Thyroid gland (tissue), 4 donors: ENCODE data around the gene TST. TPM values are rescaled to one million over a fixed set of nuclear protein-coding genes. Genes with fewer than 3 reads are reported as not detected.

Experiments used
- DNase-seq, 2 donors: peaks; one replicate each; pipeline ENCODE4 v3.0.0-alpha.2; 2019
- H3K27ac ChIP-seq, 3 donors: fragments of 200-600 bp; sonication (generic); 1 replicate in 2 of 3; 2 replicates in 1 of 3; pipeline ENCODE4 v1.5.1; 2016 to 2019; ENCODE audit warnings: mild to moderate bottlenecking in 1 of 3, moderate library complexity in 1 of 3
- H3K27me3 ChIP-seq: fragments of 200-600 bp; sonication (generic); one replicate; pipeline ENCODE4 v1.5.1; 2019
- H3K36me3 ChIP-seq, 2 donors: fragments of 200-600 bp; sonication (generic); one replicate each; pipeline ENCODE4 v1.5.1; 2016 to 2019
- H3K4me1 ChIP-seq, 2 donors: fragments of 200-600 bp; sonication (generic); one replicate each; pipeline ENCODE4 v1.5.1; 2017 to 2019
- H3K4me3 ChIP-seq, 3 donors: fragments of 200-600 bp; sonication (generic); replicated peaks in 1 of 3; 1 replicate in 2 of 3; 2 replicates in 1 of 3; pipeline ENCODE4 v1.5.1; 2016; ENCODE audit warnings: mild to moderate bottlenecking in 1 of 3
- H3K9me3 ChIP-seq: fragments of 200-600 bp; sonication (generic); one replicate; pipeline ENCODE4 v1.5.1; 2017
- POLR2A ChIP-seq, 2 donors: fragments of 450-650 bp; IDR thresholded peaks; one replicate each; pipeline ENCODE4 v1.6.1; 2017; ENCODE audit warnings: antibody characterized with exemption in 2 of 2, mild to moderate bottlenecking in 2 of 2, moderate library complexity in 1 of 2
- WGBS, 2 donors: methylation state at CpG; one replicate each; pipeline ENCODE4 v1.1.5; 2017; 5-methylcytosine and 5-hydroxymethylcytosine counted together
- intact Hi-C: fragments of 100-400 bp; cut with DNase I; formaldehyde crosslinking; loops from one replicate; pipeline ENCODE4 v1.15.1; 2023
- total RNA-seq, 4 donors: library from RNA; depleted of rRNA; stranded (reverse); fragments of >200 nt; gene quantifications; one replicate each; pipeline ENCODE4 v1.2.3, GENCODE V29; 2016
- TF ChIP-seq, protein P1 (sequence below), 6 experiments: fragments of 200-600 bp in 3 of 6; fragments of 450-650 bp in 3 of 6; sonication (generic) in 3 of 6; IDR thresholded peaks; one replicate each; pipeline ENCODE4 v1.5.1; 2016 to 2019; ENCODE audit warnings: antibody characterized with exemption in 6 of 6, mild to moderate bottlenecking in 2 of 6, inconsistent platforms in 1 of 6, moderate library complexity in 1 of 6

TST gene
- total RNA-seq, 4 donors from 2014 or later = 35.7 to 51.2 (median 37.8) TPM

DNA sequence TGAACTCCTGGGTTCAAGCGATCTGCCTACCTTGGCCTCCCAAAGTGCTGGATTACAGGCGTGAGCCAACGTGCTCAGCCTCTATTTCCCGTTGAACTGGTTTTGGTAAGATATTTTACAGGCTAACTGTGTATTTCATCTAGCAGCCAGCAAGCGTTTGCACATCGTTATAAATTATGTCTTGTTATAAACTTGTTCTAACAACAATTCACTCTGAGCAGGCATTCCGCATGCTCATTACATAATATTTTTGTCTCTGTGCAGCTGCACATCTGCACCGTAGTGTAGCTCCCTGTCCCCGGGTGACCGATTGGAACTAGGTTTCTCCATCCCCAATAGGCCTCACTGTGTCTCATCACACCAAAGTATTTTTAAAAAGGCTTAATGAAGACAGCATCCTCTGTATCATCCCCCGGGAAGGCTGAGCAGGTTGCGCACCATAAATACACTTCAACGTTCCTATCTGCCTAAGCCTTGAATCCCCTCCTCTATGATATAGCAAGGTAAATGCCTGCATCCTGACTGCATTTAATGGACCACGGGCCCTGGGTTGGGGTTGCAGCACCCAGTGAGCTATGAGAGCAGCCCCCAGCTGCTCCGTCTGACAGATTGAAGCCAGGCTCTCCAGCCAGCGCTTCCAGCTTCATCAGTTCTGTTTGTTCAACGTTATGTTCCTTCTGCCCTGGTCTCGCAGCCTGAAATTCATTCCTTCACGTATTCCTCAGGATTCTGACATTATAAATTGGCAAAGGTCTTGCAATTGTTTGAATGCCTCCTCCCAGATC lies 47.7 kb downstream of the TST start:
- H3K36me3 ChIP-seq = no peaks in the 10 kb centered on the region
- 79 to 80% methylated on average over 19 of the region's 19 CpGs for WGBS, 2 donors
- no peak overlapping the region for H3K4me3 ChIP-seq
- no peaks in the 10 kb centered on the region for H3K27me3 ChIP-seq
- H3K27ac ChIP-seq = no peak overlapping the region
- no peak for TF ChIP-seq POLR2A (IDR thresholded peaks at IDR 0.05)
- TF ChIP-seq, protein P1, sequence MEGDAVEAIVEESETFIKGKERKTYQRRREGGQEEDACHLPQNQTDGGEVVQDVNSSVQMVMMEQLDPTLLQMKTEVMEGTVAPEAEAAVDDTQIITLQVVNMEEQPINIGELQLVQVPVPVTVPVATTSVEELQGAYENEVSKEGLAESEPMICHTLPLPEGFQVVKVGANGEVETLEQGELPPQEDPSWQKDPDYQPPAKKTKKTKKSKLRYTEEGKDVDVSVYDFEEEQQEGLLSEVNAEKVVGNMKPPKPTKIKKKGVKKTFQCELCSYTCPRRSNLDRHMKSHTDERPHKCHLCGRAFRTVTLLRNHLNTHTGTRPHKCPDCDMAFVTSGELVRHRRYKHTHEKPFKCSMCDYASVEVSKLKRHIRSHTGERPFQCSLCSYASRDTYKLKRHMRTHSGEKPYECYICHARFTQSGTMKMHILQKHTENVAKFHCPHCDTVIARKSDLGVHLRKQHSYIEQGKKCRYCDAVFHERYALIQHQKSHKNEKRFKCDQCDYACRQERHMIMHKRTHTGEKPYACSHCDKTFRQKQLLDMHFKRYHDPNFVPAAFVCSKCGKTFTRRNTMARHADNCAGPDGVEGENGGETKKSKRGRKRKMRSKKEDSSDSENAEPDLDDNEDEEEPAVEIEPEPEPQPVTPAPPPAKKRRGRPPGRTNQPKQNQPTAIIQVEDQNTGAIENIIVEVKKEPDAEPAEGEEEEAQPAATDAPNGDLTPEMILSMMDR (IDR thresholded peaks at IDR 0.05) = no peak
- intact Hi-C loops = no loop called here
- no peak for DNase-seq
- no peaks in the 10 kb centered on the region for H3K9me3 ChIP-seq
- H3K4me1 ChIP-seq = no peaks in the 10 kb centered on the region

DNA sequence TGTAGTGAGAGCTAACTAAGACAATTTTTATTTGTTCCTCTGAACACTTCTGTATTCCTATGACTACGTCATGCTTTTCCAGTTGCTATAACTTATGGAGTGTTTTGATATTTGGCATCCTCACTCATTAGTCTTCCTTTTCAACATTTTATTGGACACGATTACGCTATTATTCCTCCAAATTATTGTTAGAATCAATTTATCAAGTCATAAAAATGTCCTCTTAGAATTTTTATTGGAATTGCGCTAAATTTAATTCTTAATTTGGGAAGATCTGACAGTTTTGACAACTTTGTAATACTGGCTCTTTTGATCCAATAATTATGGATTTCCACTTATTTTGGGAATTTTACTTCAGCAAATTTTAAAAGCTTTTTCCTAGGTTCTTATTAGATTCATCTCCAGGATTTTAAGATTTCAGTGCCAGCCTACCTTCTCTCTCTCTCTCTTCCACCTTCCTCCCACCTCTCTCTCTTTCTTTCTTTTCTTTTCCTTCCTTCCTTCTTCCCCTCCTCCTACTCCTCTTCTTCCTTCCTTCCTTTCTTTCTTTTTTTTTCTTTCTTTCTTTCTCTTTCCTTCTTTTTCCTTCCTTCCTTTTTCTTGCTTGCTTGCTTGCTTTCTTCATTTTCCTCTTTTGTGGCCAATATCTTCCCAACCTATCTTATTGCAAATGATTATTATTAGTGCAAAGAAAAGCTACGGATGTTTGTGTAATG lies 50.8 kb downstream of the TST start:
- TF ChIP-seq, protein P1 (IDR thresholded peaks at IDR 0.05) = no peak
- no peak for TF ChIP-seq POLR2A (IDR thresholded peaks at IDR 0.05)
- intact Hi-C loops = no loop called here
- H3K4me3 ChIP-seq = no peak overlapping the region
- H3K36me3 ChIP-seq = no peaks in the 10 kb centered on the region
- no peak for DNase-seq
- WGBS, 2 donors = 91 to 92% methylated on average over 5 of the region's 5 CpGs
- H3K4me1 ChIP-seq = no peaks in the 10 kb centered on the region
- no peak overlapping the region for H3K27ac ChIP-seq
- H3K9me3 ChIP-seq = no peaks in the 10 kb centered on the region
- no peaks in the 10 kb centered on the region for H3K27me3 ChIP-seq

DNA sequence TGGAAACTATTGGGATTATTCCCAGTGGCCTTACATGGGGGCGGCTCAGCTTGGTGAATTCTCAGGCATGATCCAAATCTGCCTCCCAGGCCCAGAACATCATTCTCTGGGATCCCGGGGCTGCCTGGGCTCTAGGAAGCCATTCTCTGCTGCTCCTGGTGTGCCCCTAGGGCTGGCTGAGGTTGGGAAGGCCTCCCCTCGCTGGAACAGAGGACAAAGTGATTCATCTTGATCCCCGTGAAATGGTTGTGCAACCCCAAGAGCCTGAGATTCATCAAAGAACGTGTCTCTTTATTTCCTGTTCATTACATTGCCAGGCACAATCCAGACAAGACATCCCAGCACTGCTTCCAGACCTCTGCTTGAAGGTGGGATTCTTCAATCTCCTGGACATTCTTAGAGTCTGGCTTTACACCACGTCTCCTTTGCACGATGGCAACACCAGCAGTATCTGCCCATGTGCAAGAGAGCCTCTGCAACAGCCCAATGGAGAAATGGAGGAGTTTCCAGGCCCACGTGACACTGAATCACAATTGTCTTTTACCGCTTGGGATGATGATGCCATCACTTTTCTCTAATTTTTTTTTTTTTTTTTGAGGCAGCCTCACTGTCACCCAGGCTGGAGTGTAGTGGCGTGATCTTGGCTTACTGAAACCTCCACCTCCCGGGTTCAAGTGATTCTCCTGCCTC lies 52.3 kb downstream of the TST start:
- TF ChIP-seq, protein P1 (IDR thresholded peaks at IDR 0.05) = no peak
- WGBS, 2 donors = 86 to 90% methylated on average over 8 to 11 of the region's 11 CpGs
- H3K4me1 ChIP-seq = no peaks in the 10 kb centered on the region
- intact Hi-C loops = no loop called here
- no peaks in the 10 kb centered on the region for H3K27me3 ChIP-seq
- DNase-seq = no peak
- H3K4me3 ChIP-seq = no peak overlapping the region
- no peaks in the 10 kb centered on the region for H3K36me3 ChIP-seq
- H3K27ac ChIP-seq = no peak overlapping the region
- H3K9me3 ChIP-seq = no peaks in the 10 kb centered on the region

DNA sequence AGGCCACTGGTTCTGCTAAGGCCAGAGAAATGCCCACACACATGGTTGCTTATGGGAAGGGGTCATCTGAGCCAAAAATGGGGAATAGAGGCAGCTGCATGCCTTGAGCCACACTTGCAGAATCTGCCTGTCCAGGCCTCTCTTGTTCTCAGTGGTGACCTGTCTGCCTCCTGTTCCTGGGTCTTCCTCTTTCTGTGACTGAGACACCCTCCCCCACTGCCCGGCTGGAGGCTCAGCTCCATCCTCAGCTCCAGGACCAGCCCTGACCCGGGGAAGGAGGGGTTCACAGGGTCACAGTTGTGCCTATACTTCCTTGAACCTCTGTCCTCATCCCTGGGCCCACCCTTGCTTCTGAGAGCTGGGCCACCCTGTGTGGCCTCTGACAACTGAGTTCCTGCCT lies 53.6 kb downstream of the TST start:
- Histone ChIP-seq H3K36me3 (no peaks in the 10 kb centered on the region), H3K9me3 (no peaks in the 10 kb centered on the region), H3K4me1 (no peaks in the 10 kb centered on the region), H3K27ac (no peak overlapping the region), H3K4me3 (no peak overlapping the region), H3K27me3 (no peaks in the 10 kb centered on the region)
- 55 to 83% methylated on average over 2 of the region's 2 CpGs for WGBS, 2 donors
- TF ChIP-seq, protein P1 (IDR thresholded peaks at IDR 0.05) = no peak
- no peak for TF ChIP-seq POLR2A (IDR thresholded peaks at IDR 0.05)
- intact Hi-C loops = no loop called here
- no peak for DNase-seq

DNA sequence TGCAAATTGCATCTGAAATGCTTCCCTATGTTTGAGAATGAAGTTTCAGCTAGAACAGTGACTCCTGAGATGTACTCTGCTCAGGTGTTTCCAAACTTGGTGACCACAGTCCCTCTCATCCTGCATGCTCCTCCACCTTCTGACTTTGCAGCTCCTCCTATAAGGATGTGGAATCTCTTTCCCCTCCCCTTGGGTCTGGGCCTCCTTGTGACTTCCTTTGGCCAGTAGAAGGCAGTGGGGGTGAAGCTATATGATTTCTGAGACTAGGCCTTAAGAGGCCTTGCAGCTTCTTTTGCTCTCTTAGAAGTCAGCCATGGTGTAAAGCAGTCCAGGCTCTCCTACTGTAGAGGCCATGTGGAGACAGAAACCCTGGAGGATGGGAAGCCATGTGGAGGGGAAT lies 55.1 kb downstream of the TST start:
- Histone ChIP-seq H3K9me3 (no peaks in the 10 kb centered on the region), H3K27me3 (peaks cover 3% of the 10 kb centered on the region), H3K36me3 (no peaks in the 10 kb centered on the region), H3K27ac (no peak overlapping the region), H3K4me1 (no peaks in the 10 kb centered on the region), H3K4me3 (no peak overlapping the region)
- no peak for DNase-seq
- intact Hi-C loops = no loop called here
- TF ChIP-seq, protein P1 (IDR thresholded peaks at IDR 0.05) = no peak
- TF ChIP-seq POLR2A (IDR thresholded peaks at IDR 0.05) = no peak
